Activated CD4-positive, alpha-beta T cell treated with anti-CD3 and anti-CD28 coated beads, Interleukin-2, amount 10 ng/mL, durations not matched to agents 24 days and 14 days (primary cell): ENCODE results near the gene SUN1. TPM values are rescaled to one million over a fixed set of nuclear protein-coding genes. Genes with fewer than 3 reads are reported as not detected.
"Not testable (repeated sequence)": the region's sequence is repeated elsewhere in the genome, so short reads cannot be mapped to it uniquely, and the experiment has no call there.

ENCODE experiments used
- DNase-seq: peaks from one replicate; pipeline ENCODE4 v3.0.0; 2022
- H3K27ac Mint-ChIP-seq: one replicate; pipeline ENCODE4 v1.8.0; 2022; ENCODE audit warnings: mild to moderate bottlenecking, mixed read lengths
- H3K27me3 Mint-ChIP-seq: one replicate; pipeline ENCODE4 v1.8.0; 2022; ENCODE audit warnings: mixed read lengths
- H3K36me3 Mint-ChIP-seq: one replicate; pipeline ENCODE4 v1.8.0; 2022; ENCODE audit warnings: low read depth, mild to moderate bottlenecking, mixed read lengths
- H3K4me1 Mint-ChIP-seq: one replicate; pipeline ENCODE4 v1.8.0; 2021; ENCODE audit warnings: mixed read lengths
- H3K4me3 Mint-ChIP-seq: one replicate; pipeline ENCODE4 v1.8.0; 2022; ENCODE audit warnings: mild to moderate bottlenecking, moderate library complexity, mixed read lengths
- H3K9me3 Mint-ChIP-seq: one replicate; pipeline ENCODE4 v1.8.0; 2021; ENCODE audit warnings: mixed read lengths
- intact Hi-C: fragments of 100-400 bp; cut with micrococcal nuclease; formaldehyde crosslinking; loops from one replicate; pipeline ENCODE4 v1.15.1; 2023
- total RNA-seq: library from RNA; stranded (reverse); gene quantifications from 2 replicates; pipeline ENCODE4 v1.2.3, GENCODE V29; 2022

The SUN1 gene
- total RNA-seq, 1 donor from 2014 or later: 90.3 TPM

DNA sequence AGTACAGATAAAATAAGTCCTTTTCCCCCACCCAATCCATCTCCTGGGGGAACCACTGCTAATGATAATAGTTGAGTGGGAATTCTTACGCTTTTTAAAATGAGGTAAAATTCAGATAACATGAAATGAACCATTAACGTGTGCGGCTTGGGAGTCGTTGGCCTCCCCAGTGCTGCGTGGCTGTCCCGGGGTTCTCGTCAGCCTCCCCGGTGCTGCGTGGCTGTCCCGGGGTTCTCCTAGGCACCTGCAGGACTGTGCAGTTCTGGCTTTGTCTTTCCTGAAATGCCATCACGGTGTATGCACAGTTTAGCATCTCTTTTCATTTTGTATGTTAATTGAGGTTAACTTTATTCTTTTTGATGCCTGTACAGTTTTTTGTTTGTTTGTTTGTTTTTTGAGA, 13.5 kb downstream of the SUN1 start:
- Mint-ChIP-seq H3K4me3 (no peak overlapping the region), H3K27me3 (no peaks in the 10 kb centered on the region), H3K4me1 (no peaks in the 10 kb centered on the region), H3K36me3 (peaks cover 47% of the 10 kb centered on the region), H3K27ac (no peak overlapping the region), H3K9me3 (no peaks in the 10 kb centered on the region)
- no peak for DNase-seq
- intact Hi-C loops: no loop called here

DNA sequence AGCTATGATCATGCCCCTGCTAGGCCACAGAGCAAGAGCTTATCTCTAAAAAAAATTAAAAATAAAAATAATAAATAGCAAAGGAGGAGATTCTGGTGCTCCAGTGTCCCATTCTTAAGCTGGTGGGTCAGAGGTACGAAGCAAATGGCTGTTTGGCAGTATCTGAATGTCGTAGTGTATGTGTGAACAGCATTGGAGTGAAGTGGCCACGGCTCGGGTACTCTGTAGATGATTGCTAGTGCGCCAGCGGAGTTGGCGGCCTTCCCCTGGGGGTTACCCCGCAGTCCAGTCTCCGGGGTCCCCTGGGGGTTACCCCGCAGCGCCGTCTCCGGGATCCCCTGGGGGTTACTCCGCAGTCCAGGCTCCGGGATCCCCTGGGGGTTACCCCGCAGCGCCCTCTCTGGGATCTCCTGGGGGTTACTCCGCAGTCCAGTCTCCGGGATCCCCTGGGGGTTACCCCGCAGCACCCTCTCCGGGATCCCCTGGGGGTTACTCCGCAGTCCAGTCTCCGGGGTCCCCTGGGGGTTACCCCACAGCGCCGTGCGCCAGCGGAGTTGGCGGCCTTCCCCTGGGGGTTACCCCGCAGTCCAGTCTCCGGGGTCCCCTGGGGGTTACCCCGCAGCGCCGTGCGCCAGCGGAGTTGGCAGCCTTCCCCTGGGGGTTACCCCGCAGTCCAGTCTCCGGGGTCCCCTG, 14.8 kb downstream of the SUN1 start:
- H3K36me3 Mint-ChIP-seq: peaks cover 42% of the 10 kb centered on the region
- intact Hi-C loops, H3K9me3 Mint-ChIP-seq, H3K27ac Mint-ChIP-seq, H3K4me1 Mint-ChIP-seq, DNase-seq, H3K4me3 Mint-ChIP-seq, H3K27me3 Mint-ChIP-seq: not testable (repeated sequence)

DNA sequence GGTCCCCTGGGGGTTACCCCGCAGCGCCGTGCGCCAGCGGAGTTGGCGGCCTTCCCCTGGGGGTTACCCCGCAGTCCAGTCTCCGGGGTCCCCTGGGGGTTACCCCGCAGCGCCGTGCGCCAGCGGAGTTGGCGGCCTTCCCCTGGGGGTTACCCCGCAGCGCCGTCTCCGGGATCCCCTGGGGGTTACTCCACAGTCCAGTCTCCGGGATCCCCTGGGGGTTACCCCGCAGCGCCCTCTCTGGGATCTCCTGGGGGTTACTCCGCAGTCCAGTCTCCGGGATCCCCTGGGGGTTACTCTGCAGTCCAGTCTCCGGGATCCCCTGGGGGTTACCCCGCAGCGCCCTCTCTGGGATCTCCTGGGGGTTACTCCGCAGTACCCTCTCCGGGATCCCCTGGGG, 15.5 kb downstream of the SUN1 start:
- H3K27ac Mint-ChIP-seq, intact Hi-C loops, H3K9me3 Mint-ChIP-seq, DNase-seq, H3K4me3 Mint-ChIP-seq, H3K27me3 Mint-ChIP-seq, H3K4me1 Mint-ChIP-seq: not testable (repeated sequence)
- H3K36me3 Mint-ChIP-seq: peaks cover 39% of the 10 kb centered on the region

DNA sequence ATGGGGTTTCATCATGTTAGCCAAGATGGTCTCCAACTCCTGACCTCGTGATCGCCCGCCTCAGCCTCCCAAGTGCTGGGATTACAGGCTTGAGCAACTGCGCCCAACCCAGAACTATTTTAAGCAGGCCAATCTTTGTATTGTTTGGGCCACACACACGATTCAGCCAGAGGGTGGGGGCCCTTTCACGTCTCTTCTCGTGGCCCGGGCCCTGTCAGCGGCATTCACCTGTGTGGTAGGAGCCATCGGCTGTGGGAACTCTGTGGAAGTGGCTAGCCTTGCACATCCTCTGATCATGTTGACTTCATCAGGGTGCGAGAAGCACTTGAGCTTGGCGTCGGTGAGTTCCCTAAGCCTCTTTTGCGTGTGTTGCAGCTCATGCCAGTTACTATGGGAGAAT, 16.9 kb downstream of the SUN1 start:
- H3K9me3 Mint-ChIP-seq: no peaks in the 10 kb centered on the region
- no peak overlapping the region for H3K4me3 Mint-ChIP-seq
- H3K4me1 Mint-ChIP-seq: no peaks in the 10 kb centered on the region
- H3K27me3 Mint-ChIP-seq: no peaks in the 10 kb centered on the region
- intact Hi-C loops: no loop called here
- H3K36me3 Mint-ChIP-seq: peaks cover 37% of the 10 kb centered on the region
- DNase-seq: no peak
- no peak overlapping the region for H3K27ac Mint-ChIP-seq

DNA sequence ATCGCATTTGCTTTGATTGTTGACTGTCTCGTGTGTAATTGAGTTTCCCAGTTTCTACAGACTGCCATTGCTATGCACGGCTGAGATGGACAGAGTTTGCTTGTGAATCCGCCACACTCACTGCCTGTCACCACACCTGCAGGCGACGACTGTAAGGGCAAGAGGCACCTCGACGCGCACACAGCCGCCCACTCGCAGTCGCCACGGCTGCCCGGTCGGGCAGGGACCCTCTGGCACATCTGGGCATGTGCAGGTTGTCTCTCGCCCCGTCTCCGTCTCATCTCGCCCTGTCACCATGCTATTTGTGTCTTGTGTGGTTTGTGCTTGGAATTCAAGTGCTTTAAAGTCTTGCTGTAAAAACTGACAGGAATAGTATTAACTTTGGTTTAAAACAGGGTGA, 17.5 kb downstream of the SUN1 start:
- no peaks in the 10 kb centered on the region for H3K9me3 Mint-ChIP-seq
- no peak overlapping the region for H3K27ac Mint-ChIP-seq
- H3K27me3 Mint-ChIP-seq: no peaks in the 10 kb centered on the region
- DNase-seq: no peak
- H3K4me3 Mint-ChIP-seq: no peak overlapping the region
- no peaks in the 10 kb centered on the region for H3K4me1 Mint-ChIP-seq
- intact Hi-C loops: no loop called here
- H3K36me3 Mint-ChIP-seq: peaks cover 38% of the 10 kb centered on the region

DNA sequence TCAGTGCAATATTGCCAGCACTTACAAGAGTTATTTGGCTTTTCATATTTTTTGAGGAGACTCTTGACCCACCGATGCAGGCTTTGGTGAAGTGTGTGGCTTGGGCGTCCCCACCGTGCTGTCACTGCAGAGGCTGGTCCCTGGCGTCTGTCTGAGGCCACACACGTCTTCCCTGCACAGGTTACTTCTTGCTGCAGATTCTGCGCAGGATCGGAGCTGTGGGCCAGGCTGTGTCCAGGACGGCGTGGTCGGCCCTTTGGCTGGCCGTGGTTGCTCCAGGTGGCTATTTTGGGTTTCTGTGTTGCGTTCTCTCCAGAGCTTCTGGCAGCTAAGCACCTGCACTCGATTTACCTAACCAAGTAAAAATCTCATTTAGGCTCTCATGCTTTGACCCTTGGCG, 18.9 kb downstream of the SUN1 start:
- Mint-ChIP-seq H3K27ac (no peak overlapping the region), H3K4me3 (no peak overlapping the region), H3K36me3 (peaks cover 31% of the 10 kb centered on the region), H3K9me3 (no peaks in the 10 kb centered on the region), H3K4me1 (no peaks in the 10 kb centered on the region), H3K27me3 (no peaks in the 10 kb centered on the region)
- intact Hi-C loops: no loop called here
- no peak for DNase-seq

DNA sequence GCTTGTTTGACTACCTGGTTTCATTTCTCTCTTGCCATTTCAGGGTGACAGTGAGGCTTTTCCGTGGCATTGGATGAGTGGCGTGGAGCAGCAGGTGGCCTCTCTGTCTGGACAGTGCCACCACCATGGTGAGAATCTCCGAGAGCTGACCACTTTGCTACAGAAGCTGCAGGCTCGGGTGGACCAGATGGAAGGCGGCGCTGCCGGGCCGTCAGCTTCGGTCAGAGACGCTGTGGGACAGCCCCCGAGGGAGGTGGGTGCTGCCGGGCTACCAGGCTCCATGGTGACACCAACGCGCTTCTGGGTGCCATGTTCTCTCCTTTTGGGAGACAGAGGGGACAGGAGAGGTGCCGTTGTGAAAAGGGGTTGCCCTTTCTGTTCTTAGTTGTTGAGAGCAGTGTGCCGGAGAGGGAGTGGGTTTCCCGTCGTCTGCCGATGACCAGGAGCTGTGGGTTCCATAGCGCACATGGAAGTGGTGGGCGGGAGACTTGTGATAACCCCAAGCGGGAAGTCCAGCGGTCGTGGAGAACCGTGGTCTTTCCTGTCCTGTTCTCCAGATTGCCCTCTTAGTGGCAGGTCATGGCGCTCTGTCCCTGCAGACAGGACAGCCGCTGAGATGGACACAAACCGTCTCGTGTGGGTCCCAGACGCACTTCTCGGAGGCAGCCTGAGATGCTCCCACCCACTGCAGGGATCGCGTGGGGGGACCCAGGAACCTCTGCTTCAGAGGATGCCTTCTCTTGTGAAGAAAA, 21.3 kb downstream of the SUN1 start:
- Mint-ChIP-seq H3K27ac (no peak overlapping the region), H3K27me3 (no peaks in the 10 kb centered on the region), H3K4me3 (no peak overlapping the region), H3K9me3 (no peaks in the 10 kb centered on the region), H3K36me3 (peaks cover 33% of the 10 kb centered on the region), H3K4me1 (no peaks in the 10 kb centered on the region)
- DNase-seq: no peak
- intact Hi-C loops: no loop called here

DNA sequence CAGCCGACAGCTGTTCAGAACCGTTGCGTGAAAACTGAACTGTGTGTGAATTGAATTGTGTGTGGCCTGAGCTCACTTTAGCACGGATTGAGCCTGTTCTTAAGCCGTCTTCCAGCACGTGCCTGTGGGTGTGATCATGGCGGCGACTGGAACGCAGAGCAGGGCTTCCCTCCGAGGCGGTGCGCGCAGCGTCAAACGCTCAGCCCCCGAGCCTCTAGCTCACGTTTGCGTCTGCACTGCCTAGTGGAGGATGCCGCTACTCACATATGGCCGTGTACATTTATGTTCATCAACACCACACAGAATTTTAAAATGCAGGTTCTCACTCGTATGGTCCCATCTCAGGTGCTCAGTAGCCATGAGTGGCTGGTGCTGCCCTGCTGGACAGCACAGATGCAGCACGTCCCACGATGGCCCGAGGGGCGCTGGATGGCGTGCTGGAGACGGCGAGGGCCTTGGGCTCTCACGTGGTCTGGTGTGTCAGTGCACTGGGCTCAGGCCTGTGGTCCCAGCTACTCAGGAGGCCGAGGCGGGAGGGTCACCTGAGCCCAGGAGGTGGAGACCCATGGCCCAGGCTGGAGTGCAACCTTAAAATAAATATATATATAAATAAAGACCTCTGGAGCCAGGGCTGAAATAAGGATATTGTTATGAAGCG, 22.0 kb downstream of the SUN1 start:
- peaks cover 33% of the 10 kb centered on the region for H3K36me3 Mint-ChIP-seq
- no peaks in the 10 kb centered on the region for H3K4me1 Mint-ChIP-seq
- intact Hi-C loops: no loop called here
- no peaks in the 10 kb centered on the region for H3K27me3 Mint-ChIP-seq
- H3K27ac Mint-ChIP-seq: no peak overlapping the region
- DNase-seq: no peak
- no peak overlapping the region for H3K4me3 Mint-ChIP-seq
- H3K9me3 Mint-ChIP-seq: no peaks in the 10 kb centered on the region

DNA sequence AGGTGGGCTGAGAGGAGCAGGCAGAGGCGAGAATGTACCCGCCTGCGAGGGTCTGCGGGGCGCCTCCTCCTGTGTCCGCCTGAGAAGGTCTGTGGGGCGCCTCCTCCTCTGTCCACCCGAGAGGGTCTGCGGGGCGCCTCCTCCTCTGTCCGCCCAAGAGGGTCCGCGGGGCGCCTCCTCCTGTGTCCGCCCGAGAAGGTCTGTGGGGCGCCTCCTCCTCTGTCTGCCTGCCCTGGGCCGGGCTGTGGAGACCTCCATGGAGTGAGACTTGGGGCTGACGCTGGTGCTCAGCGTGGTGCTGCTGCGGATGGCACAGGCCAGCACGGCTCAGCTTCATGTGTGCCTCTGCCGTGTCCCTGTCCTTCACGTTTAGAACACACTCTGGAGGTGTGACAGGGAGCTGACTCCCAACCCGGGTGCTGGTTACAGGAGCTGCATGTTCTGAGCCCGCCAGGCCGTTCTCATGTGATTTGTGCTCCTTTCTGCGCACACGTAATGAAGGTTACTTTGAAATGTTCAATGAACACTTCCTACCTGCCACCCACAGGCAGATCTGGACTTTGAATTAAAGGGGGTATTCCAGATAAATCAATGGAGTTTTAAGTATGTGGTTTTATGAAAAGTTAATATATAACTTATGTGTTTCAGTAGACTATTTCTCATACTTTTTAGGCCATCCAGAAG, 23.6 kb downstream of the SUN1 start:
- Mint-ChIP-seq H3K4me3 (no peak overlapping the region), H3K36me3 (peaks cover 38% of the 10 kb centered on the region), H3K4me1 (peaks cover 6% of the 10 kb centered on the region), H3K27me3 (no peaks in the 10 kb centered on the region), H3K9me3 (no peaks in the 10 kb centered on the region), H3K27ac (no peak overlapping the region)
- intact Hi-C loops: no loop called here
- DNase-seq: no peak

DNA sequence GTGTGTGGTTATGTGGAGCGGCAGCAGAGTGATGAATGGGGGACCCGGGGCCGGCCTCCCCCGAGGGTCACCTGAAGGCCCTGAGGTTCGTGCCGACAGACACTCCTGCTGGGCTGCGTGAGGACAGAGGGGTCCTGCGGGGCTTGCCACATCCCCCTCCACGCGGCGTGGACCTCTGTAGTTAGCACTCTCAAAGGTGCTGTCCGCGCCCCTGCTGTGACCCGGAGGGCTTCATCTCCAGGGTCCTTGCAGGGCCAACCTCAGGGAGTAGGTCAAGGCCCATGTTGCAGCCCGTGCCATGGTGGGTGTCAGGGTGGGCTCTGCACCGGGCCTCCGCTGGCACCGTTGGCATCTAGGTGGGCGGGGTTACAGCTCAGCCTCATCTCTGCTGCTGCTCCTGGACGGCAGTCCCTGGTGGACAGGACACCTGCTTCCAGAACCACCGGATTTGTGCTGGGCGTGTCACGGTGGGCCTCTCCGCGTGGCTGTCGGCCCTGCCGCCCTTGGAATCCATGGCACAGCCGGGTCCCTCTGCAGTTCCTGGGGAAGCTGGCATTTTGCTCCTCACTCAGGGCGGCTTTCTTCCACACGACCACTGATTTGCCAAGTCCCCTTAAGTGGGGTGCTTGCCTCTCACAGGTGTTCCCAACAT, 24.3 kb downstream of the SUN1 start:
- Mint-ChIP-seq H3K27me3 (no peaks in the 10 kb centered on the region), H3K4me3 (no peak overlapping the region), H3K36me3 (peaks cover 43% of the 10 kb centered on the region), H3K27ac (no peak overlapping the region), H3K4me1 (peaks cover 6% of the 10 kb centered on the region), H3K9me3 (no peaks in the 10 kb centered on the region)
- intact Hi-C loops: no loop called here
- DNase-seq: no peak

DNA sequence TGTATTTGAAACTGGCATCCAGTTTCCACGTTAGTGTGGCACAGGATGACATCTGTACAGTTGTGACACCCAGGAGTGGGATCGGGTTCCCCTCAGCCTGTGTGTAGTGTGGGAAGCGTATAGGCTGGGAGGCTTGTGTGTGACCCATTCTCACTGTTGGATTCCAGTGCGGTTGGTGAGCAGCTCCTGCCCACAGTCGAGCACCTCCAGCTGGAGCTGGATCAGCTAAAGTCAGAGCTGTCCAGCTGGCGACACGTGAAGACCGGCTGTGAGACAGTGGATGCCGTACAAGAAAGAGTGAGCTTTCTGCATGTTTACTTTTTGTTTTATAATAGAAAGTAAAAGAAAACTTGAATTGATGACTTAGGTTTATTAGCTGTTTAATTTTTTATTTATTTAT, 25.4 kb downstream of the SUN1 start:
- no peaks in the 10 kb centered on the region for H3K27me3 Mint-ChIP-seq
- no peaks in the 10 kb centered on the region for H3K9me3 Mint-ChIP-seq
- no peak overlapping the region for H3K4me3 Mint-ChIP-seq
- intact Hi-C loops: no loop called here
- H3K36me3 Mint-ChIP-seq: peaks cover 48% of the 10 kb centered on the region
- no peak for DNase-seq
- peaks cover 6% of the 10 kb centered on the region for H3K4me1 Mint-ChIP-seq
- H3K27ac Mint-ChIP-seq: no peak overlapping the region

DNA sequence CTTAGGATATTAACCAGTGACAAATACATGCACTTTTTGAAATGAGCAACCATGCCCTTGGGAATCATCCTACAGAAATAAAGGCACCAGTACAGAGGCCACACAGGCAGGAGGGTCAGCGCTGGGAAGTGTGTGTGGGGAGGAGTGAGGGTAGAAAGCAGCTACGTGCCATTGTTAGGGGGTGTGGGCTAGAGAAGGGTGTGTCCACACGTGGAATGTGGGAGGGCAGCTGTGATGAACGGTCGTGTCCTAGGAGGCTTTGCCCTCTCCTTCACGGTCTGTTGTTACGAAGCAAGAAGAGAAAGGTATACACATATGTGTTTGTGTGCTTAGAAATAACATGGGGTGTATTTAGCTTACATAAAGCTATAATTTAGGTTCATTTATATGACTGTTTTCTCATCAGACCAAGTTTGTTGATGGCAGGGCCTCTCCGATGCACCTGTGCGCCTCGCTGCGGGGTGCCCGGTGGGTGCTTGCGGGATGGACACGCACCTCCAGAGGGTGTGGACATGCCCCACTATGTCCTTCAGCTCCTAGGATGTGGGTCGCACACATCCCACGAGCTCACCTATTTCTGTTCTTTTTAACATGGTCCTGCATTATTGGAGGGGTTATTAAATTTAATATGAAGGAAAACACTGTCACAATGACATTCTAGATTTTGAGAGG, 27.2 kb downstream of the SUN1 start:
- Mint-ChIP-seq H3K36me3 (peaks cover 46% of the 10 kb centered on the region), H3K27ac (no peak overlapping the region), H3K27me3 (no peaks in the 10 kb centered on the region), H3K9me3 (no peaks in the 10 kb centered on the region), H3K4me1 (peaks cover 6% of the 10 kb centered on the region), H3K4me3 (no peak overlapping the region)
- no peak for DNase-seq
- intact Hi-C loops: no loop called here

DNA sequence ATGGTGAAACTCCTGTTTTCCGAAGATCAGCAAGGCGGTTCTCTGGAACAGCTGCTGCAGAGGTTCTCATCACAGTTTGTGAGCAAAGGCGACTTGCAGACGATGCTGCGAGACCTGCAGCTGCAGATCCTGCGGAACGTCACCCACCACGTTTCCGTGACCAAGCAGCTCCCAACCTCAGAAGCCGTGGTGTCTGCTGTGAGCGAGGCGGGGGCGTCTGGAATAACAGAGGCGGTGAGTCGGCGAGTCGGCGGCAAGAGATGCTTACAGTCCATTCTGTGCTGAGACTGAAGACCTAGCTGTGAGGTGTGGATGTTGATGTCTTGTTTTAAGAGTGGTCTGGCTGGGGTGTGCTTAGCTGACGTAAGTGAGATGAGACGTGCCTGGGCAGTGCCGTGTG, 27.9 kb downstream of the SUN1 start:
- H3K36me3 Mint-ChIP-seq: peaks cover 47% of the 10 kb centered on the region
- no peak for DNase-seq
- no peak overlapping the region for H3K4me3 Mint-ChIP-seq
- intact Hi-C loops: no loop called here
- no peaks in the 10 kb centered on the region for H3K9me3 Mint-ChIP-seq
- H3K4me1 Mint-ChIP-seq: peaks cover 6% of the 10 kb centered on the region
- H3K27ac Mint-ChIP-seq: no peak overlapping the region
- H3K27me3 Mint-ChIP-seq: no peaks in the 10 kb centered on the region
